GM18858 (cell line): Measurements from ENCODE around the gene LIPE.
A peak's percentile ranks its signal among the peaks of the same experiment; 100 is the strongest.
"Not testable (repeated sequence)": the region's sequence is repeated elsewhere in the genome, so short reads cannot be mapped to it uniquely, and the experiment has no call there.

Experiments
- ATAC-seq: cut with Tn5 transposase; IDR thresholded peaks from one replicate; pipeline ENCODE4 v1.9.1; 2021; ENCODE audit not compliant: unreplicated experiment

Gene LIPE, protein sequence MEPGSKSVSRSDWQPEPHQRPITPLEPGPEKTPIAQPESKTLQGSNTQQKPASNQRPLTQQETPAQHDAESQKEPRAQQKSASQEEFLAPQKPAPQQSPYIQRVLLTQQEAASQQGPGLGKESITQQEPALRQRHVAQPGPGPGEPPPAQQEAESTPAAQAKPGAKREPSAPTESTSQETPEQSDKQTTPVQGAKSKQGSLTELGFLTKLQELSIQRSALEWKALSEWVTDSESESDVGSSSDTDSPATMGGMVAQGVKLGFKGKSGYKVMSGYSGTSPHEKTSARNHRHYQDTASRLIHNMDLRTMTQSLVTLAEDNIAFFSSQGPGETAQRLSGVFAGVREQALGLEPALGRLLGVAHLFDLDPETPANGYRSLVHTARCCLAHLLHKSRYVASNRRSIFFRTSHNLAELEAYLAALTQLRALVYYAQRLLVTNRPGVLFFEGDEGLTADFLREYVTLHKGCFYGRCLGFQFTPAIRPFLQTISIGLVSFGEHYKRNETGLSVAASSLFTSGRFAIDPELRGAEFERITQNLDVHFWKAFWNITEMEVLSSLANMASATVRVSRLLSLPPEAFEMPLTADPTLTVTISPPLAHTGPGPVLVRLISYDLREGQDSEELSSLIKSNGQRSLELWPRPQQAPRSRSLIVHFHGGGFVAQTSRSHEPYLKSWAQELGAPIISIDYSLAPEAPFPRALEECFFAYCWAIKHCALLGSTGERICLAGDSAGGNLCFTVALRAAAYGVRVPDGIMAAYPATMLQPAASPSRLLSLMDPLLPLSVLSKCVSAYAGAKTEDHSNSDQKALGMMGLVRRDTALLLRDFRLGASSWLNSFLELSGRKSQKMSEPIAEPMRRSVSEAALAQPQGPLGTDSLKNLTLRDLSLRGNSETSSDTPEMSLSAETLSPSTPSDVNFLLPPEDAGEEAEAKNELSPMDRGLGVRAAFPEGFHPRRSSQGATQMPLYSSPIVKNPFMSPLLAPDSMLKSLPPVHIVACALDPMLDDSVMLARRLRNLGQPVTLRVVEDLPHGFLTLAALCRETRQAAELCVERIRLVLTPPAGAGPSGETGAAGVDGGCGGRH

DNA sequence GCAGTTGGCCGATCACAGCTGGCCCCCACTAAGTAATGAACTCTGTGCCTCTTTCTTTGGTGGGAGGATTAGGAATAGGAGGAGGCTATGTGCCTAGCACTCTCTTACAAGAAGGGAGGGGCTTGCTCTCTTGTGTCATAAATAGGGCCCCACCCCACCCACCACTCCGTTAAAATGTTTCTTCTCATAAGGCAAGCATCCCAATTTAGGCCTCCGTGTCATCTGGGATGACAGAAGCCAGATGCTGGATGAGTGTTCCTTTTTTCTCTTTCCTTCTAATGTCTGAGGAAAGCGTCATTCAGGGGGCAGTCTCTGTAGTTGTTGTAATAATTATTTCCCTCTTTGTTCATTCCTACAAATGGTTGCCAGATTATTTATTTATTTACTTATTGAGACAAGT is at the start of gene LIPE:
Gene LIPE, minus strand, starts transcription at position 76 of the 400 bp plus-strand sequence. CDS start 239 bp downstream, outside the sequence.
- no peak for ATAC-seq

DNA sequence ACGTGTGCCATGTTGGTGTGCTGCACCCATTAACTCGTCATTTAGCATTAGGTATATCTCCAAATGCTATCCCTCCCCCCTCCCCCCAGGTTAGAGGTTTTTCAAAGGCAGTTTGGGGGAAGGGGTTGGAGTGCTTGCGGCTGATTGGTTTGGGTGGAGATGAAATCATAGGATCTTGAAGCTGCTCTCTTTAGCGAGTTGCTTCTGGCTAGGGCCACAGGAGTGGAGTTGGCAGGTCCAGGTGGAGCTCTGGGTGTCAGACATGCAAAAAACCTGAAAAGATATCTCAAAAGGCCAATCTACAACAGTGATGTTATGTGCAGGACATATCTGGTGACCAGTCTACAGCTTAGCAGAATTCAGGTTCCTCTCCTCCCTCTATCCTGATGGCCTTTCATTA is 48.2 kb upstream of the LIPE start:
- ATAC-seq = no peak

DNA sequence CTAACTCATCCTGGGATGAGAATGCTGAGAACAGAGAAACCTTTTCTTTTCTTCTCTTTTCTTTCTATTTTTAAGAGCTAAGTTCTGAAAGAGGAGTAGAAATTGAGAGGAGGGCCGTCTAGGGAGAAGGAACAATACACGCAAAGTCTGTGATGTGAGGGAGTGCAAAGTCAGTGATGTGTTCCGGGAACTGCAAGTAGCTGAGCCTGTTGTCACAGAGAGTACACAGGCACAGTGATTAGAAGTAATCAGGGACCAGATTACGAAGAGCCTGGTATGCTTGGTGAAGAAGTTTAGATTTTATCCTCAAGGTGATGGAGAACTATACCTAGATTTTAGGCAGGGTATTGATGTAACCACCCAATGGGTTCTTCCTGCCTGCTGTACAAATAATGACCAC is 47.6 kb upstream of the LIPE start:
- ATAC-seq = no peak

DNA sequence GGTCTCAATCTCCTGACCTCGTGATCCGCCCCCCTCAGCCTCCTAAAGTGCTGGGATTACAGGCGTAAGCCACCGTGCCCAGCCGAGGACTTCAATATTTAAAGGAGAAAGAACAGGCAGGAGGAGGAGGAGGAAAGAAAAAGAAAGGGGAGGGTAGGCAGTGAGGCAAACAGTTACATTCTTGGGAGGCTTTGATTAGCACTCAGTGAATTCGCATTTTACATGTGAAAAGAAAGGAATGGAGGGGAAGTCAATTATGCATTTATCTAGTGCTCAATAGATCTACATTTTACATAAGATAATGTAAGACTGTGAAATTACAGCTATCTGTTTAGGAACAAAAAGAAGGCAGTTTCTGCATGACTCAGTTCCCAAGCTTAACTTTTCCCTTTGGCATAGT is 46.5 kb upstream of the LIPE start:
- ATAC-seq = no peak

DNA sequence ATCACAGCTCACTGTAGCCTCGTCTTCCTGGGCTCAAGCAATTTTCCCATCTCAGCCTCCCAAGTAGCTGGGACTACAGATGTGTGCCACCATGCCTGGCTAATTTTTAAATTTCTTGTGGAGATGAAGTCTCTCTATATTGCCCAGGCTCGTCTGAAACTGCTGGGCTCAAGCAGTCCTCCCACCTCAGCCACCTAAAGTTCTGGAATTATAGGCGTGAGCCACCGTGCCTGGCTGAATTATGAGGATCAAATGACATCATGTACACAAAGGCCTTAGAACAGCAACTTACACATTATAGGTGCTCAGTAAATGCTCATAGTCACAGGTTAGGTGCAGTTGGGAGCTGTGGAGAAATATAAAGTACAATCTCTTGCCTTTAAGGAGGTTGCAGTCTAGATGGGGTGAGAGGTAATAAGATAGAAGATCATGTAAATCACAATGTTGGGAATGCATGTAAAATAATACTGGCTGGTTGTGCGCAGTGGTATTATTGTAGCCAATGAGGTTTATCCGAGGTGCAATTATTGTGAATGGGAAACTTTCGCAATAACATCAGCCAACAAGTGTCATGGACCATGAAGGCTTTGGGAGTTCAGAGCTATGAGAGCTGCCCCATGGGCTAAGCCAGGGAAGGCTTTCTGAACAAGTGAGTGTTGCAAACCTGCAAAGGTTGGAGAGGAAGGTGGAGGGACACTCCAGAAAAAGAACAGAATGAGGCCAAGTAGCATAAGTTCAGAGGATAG is 45.4 kb upstream of the LIPE start:
- ATAC-seq = no peak

- ATAC-seq = no peak
These were observed 44.5 kb upstream of the LIPE start for GRCh38 chr19:42471554-42472249.

DNA sequence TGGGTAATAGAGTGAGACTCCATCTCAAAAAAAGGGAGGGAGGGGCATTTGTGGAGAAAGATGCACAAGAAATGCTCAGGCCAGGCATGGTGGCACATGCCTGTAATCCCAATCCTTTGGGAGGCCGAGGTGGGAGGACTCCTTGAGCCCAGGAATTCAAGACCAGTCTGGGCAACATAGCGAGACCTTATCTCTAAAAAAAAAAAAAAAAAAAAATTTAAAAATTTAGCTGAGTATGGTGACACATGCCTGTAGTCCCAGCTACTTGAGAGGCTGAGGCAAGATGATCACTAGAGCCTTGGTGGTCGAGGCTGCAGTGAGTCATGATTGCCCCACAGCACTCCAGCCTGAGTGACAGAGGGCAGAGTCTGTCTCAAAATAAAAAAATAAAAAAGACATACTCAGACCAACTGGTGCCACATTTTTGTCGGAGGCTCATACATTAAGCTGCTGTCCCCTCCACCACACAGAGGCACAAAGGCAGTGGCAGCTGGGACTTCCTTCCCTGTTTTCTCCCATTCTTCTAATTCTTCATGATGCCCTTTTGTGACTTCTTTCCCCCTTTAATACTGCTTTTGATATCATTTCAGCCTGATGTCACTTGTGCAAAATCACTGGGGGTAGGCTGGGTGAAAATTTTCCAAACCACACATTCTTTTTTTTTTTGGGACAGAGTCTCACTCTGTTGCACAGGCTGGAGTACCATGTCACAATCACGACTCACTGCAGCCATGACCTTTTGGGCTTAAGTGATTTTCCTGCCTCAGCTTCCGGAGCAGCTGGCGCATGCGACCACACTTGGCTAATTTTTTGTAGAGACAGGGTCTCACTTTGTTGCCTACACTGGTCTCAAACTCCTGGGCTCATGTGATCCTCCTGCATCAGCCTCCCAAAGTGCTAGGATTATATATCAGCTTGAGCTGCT is 42.4 kb upstream of the LIPE start:
- ATAC-seq = no peak

DNA sequence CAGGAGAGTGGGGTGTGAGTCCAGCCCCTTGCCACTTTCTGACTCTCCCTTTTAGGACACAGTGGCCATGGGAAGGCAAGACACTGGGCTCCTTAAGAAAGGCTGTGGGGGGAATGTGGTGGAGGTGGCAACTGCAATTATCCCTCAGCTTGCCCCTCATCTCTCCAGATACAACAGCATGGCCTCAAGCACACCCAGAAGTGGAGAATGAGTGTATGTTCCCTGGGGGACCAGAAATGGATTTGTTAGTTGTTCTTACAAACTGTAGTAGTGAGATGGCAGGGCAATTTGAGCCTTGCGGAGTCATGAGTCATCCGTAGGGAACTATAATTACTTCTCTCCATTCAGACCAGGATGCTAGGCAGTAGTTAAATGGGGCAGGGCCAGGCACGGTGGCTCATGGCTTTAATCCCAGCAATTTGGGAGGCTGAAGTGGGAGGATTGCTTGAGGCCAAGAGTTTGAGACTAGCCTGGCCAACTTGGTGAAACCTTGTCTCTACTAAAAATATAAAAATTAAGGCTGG is 41.1 kb upstream of the LIPE start:
- no peak for ATAC-seq

DNA sequence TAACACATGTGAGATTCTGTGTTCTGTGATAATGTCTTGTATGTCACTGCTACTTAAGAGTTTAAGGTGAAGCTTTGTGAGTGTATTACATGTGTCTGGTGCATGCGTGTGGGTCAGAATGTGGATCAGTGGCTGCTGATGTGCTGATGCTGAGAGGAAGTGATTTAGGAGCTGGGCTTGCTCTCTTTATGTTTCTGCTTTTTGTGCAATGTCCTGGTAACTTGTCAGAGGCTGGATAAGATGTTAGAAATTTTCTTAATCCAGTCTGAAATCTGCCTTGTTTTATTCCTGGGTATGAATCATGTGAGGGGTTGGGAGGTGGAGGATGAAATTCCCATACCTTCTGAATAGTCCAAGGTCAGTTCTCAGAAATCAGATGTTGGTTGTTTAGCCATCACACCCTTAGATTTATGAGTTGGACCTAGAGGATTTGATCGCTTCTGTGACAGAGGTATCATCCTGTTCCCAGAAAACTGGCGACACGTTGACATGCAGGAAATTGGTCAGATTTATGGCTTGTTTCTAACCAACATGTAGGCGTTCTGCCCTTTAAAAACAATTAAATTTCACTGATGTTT is 40.1 kb upstream of the LIPE start:
- ATAC-seq = no peak

DNA sequence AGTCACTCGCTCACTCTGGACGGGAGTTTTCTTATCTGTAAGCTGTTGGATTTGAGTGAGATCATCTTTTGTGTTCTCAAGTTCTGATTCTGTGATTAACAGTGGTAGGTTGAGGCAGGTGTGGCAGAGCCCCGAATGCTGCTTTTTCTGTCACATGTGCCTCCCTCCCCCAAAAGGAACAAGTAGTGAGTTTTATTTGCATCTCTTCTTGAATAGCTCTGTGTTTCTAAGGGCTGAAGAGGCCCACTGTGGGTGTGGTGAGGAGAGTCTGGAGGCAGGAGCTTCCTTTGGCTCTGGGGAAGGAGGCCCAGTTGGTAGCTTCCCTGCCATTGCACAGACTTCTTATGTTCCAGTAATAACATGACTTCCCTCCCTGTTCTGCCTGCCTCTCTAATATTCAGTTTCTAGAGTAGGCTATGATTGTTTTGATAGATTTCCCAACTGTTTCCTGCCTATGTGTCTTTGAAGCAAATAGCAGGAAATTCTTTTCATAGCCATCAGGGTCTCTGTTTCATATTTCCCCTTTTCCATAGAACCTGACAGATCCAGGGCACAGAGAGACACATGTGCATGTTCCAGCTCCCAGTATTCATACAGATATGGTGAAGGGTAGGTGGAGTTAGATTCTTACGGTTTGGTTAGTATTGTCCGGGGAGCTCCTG is 39.5 kb upstream of the LIPE start:
- ATAC-seq = no peak

- peak; percentile 74 for ATAC-seq
These were observed 38.7 kb upstream of the LIPE start for GRCh38 chr19:42465827-42466280.

- no peak for ATAC-seq
These were observed 34.6 kb upstream of the LIPE start for GRCh38 chr19:42461700-42462324.

GRCh38 chr19:42461231-42461630 is 34.0 kb upstream of the LIPE start:
- not testable (repeated sequence) for ATAC-seq

GRCh38 chr19:42459926-42460325 is 32.7 kb upstream of the LIPE start:
- ATAC-seq = no peak

DNA sequence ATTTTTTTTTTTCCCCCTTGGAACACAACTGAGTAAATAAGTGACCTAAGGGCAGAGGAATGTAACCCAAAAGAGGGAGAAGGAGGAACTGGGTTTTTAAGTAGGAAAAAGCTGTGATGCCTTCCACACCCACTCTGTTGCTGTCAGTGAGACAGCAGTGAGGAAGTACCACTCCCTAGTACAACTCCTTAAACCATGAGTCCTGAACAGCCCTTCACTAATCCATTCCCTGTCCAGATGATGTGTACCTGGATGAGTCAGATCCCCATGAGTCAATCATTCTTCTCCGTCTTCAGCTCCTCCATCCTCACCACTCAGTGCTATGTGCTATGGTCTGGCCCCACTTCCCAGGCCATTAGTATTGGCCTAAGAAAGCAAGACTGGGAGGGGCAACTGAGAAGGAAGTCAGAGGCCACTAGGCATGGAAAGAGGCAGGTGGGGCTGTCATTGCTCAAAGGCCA is 28.5 kb upstream of the LIPE start:
- ATAC-seq = no peak

- ATAC-seq = no peak
These were observed 27.9 kb upstream of the LIPE start for GRCh38 chr19:42455086-42455485.

- no peak for ATAC-seq
These were observed 25.4 kb upstream of the LIPE start for GRCh38 chr19:42452590-42452989.
